ENCODE results near the gene TEDC1.

- TF ChIP-seq CTCF (IDR thresholded peaks at IDR 0.05), result peak; percentile 72 to 96 (median 94)
- peak in 1 of 2 donors; percentile 57 for TF ChIP-seq POLR2A (IDR thresholded peaks at IDR 0.05)
Observed at GRCh38 chr14:105527826-105528585, 37.0 kb downstream of the TEDC1 start.
